HL-60 (cell line): ENCODE measurements around the gene TACR1.

Experiments
- DNase-seq, 2 experiments: peaks; one replicate each; pipeline ENCODE4 v3.0.0-alpha.2; 2010 to 2020; ENCODE audit warnings: low read depth in 1 of 2, low spot score in 1 of 2
- H3K27ac ChIP-seq: fragments of 250-450 bp; sonication (Bioruptor Pico); replicated peaks from 2 replicates; pipeline ENCODE4 v1.5.1; 2020; ENCODE audit warnings: mild to moderate bottlenecking, moderate library complexity
- H3K27me3 ChIP-seq: fragments of 250-450 bp; sonication (Bioruptor Pico); 2 replicates; pipeline ENCODE4 v1.5.1; 2021; ENCODE audit warnings: mild to moderate bottlenecking, moderate library complexity; ENCODE audit not compliant: insufficient read depth, poor library complexity, severe bottlenecking
- H3K4me3 ChIP-seq: replicated peaks from 2 replicates; pipeline ENCODE4 v1.5.1; 2011; ENCODE audit warnings: mild to moderate bottlenecking, control low read depth, low read length; ENCODE audit not compliant: insufficient read depth
- GABPA ChIP-seq: IDR thresholded peaks from 2 replicates; pipeline ENCODE4 v1.6.1; 2012; ENCODE audit warnings: low read depth
- POLR2AphosphoS5 ChIP-seq: IDR thresholded peaks from 2 replicates; pipeline ENCODE4 v1.6.1; 2012; ENCODE audit warnings: low read depth
- SPI1 ChIP-seq: IDR thresholded peaks from 2 replicates; pipeline ENCODE4 v1.6.1; 2012; ENCODE audit warnings: low read depth, mild to moderate bottlenecking, borderline replicate concordance
- TF ChIP-seq, protein P1 (sequence below): IDR thresholded peaks from 2 replicates; pipeline ENCODE4 v1.6.1; 2012; ENCODE audit warnings: low read depth; ENCODE audit not compliant: insufficient replicate concordance
- TF ChIP-seq, protein P2 (sequence below): IDR thresholded peaks from one replicate; pipeline ENCODE4 v1.5.1; 2011; ENCODE audit warnings: low read length, control low read depth, inconsistent platforms; ENCODE audit not compliant: insufficient read depth

TACR1 gene

DNA sequence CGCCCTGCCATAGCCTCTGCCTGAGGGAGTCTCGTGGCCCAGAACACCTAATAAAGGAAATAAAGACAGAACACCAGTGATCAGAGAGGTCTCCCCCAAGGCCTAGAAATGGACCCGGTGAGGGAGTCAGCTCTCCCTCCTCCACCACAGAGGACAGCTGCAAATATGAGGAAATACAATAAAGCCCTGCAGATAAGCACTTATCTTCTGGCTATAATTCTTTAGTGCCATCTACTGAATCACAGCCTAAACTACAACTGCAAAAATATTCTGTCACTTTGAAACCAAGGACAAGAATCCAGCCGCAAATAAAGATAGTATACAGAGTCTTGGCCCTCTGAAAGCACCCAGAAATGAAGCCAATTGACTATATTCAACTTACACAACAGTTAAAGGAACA, 42.4 kb upstream of the TACR1 start:
- TF ChIP-seq SPI1 = no peak
- TF ChIP-seq, protein P1, sequence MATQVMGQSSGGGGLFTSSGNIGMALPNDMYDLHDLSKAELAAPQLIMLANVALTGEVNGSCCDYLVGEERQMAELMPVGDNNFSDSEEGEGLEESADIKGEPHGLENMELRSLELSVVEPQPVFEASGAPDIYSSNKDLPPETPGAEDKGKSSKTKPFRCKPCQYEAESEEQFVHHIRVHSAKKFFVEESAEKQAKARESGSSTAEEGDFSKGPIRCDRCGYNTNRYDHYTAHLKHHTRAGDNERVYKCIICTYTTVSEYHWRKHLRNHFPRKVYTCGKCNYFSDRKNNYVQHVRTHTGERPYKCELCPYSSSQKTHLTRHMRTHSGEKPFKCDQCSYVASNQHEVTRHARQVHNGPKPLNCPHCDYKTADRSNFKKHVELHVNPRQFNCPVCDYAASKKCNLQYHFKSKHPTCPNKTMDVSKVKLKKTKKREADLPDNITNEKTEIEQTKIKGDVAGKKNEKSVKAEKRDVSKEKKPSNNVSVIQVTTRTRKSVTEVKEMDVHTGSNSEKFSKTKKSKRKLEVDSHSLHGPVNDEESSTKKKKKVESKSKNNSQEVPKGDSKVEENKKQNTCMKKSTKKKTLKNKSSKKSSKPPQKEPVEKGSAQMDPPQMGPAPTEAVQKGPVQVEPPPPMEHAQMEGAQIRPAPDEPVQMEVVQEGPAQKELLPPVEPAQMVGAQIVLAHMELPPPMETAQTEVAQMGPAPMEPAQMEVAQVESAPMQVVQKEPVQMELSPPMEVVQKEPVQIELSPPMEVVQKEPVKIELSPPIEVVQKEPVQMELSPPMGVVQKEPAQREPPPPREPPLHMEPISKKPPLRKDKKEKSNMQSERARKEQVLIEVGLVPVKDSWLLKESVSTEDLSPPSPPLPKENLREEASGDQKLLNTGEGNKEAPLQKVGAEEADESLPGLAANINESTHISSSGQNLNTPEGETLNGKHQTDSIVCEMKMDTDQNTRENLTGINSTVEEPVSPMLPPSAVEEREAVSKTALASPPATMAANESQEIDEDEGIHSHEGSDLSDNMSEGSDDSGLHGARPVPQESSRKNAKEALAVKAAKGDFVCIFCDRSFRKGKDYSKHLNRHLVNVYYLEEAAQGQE = no peak
- TF ChIP-seq, protein P2, sequence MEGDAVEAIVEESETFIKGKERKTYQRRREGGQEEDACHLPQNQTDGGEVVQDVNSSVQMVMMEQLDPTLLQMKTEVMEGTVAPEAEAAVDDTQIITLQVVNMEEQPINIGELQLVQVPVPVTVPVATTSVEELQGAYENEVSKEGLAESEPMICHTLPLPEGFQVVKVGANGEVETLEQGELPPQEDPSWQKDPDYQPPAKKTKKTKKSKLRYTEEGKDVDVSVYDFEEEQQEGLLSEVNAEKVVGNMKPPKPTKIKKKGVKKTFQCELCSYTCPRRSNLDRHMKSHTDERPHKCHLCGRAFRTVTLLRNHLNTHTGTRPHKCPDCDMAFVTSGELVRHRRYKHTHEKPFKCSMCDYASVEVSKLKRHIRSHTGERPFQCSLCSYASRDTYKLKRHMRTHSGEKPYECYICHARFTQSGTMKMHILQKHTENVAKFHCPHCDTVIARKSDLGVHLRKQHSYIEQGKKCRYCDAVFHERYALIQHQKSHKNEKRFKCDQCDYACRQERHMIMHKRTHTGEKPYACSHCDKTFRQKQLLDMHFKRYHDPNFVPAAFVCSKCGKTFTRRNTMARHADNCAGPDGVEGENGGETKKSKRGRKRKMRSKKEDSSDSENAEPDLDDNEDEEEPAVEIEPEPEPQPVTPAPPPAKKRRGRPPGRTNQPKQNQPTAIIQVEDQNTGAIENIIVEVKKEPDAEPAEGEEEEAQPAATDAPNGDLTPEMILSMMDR = peak; percentile 9
- Histone ChIP-seq H3K4me3 (no peak overlapping the region), H3K27ac (no peak overlapping the region), H3K27me3 (no peaks in the 10 kb centered on the region)
- no peak for DNase-seq

DNA sequence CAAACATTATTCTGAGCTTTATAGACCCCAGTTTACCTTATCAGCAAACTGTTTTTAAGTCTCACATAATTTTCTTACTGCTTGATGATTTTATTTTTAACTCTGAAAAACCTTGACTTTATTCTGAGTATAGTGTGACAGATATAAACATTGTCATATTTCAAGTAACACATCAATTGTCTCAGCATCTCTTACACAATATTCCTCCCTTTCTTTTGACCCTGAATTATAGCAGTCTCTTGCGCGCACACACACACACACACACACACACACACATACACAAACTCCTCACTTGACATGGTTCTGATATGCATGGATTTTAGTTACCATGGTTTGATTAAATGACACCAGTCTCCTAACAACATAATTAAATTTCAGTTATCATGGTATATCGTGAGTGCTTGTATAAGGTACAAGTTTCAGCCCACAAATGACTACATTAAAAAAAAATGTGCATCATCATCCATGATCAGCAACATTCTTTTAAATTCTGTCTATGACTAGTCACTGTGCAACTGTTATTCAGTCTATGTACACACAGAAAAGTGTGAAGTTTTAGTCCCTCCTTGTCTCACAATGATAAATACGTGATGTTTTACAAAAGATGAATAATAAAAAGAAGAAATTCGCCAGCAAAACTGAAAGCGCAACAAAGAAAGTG, 39.5 kb upstream of the TACR1 start:
- no peak overlapping the region for H3K27ac ChIP-seq
- DNase-seq = no peak
- no peak for TF ChIP-seq GABPA
- TF ChIP-seq, protein P1 = no peak
- TF ChIP-seq POLR2AphosphoS5 = no peak
- no peak for TF ChIP-seq SPI1
- no peaks in the 10 kb centered on the region for H3K27me3 ChIP-seq
- H3K4me3 ChIP-seq = no peak overlapping the region

DNA sequence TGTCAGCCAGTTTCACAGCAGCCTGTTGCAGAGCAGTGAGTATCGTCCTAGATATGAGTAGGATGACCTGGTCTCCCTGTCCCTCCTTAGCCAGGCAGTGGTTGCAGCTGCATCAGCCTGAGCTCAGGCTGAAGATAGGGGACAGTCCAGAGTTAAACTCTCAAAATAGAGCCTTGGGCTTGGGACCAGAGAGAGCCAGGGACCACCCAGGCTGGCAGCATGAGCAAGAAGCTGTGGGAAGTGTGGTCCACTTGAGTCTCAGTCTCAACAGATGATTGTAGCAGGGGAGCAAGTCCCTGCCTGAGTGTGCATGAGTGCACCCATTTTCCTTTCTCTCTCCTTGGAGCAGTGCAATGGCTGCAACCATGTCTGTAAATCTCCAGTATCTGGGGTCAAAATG, 38.0 kb upstream of the TACR1 start:
- no peak overlapping the region for H3K4me3 ChIP-seq
- no peaks in the 10 kb centered on the region for H3K27me3 ChIP-seq
- no peak for TF ChIP-seq GABPA
- TF ChIP-seq, protein P1 = no peak
- TF ChIP-seq, protein P2 = no peak
- TF ChIP-seq SPI1 = no peak
- no peak for TF ChIP-seq POLR2AphosphoS5
- H3K27ac ChIP-seq = no peak overlapping the region
- no peak for DNase-seq
